ENCODE data around the gene FAM13A.
A peak's percentile ranks its signal among the peaks of the same experiment; 100 is the strongest.

Gene FAM13A

GRCh38 chr4:88720451-88721428, 336.2 kb downstream of the FAM13A start:
- DNase-seq (ENCODE audit: low read depth in 2 of 2) = no peak

GRCh38 chr4:88719381-88719780, 337.6 kb downstream of the FAM13A start:
- no peak for DNase-seq (ENCODE audit: low read depth in 2 of 2)

GRCh38 chr4:88718098-88718497, 338.9 kb downstream of the FAM13A start:
- no peak for DNase-seq (ENCODE audit: low read depth in 2 of 2)

GRCh38 chr4:88713782-88714181, 343.2 kb downstream of the FAM13A start:
- DNase-seq (ENCODE audit: low read depth in 2 of 2) = no peak

GRCh38 chr4:88709989-88710388, 347.0 kb downstream of the FAM13A start:
- DNase-seq (ENCODE audit: low read depth in 2 of 2) = no peak

- no peak for DNase-seq (ENCODE audit: low read depth in 2 of 2)
These were observed 350.4 kb downstream of the FAM13A start for GRCh38 chr4:88706574-88706973.

- no peak for DNase-seq (ENCODE audit: low read depth in 2 of 2)
These were observed 351.0 kb downstream of the FAM13A start for GRCh38 chr4:88705805-88706492.

- DNase-seq (ENCODE audit: low read depth in 2 of 2) = no peak
These were observed 351.8 kb downstream of the FAM13A start for GRCh38 chr4:88705223-88705622.

- DNase-seq (ENCODE audit: low read depth in 2 of 2) = no peak
These were observed 354.2 kb downstream of the FAM13A start for GRCh38 chr4:88702782-88703181.

GRCh38 chr4:88698519-88698918, 358.5 kb downstream of the FAM13A start:
- DNase-seq (ENCODE audit: low read depth in 2 of 2) = no peak

- DNase-seq (ENCODE audit: low read depth in 2 of 2) = peak; percentile 45 to 47
These were observed 359.2 kb downstream of the FAM13A start, which contains the start of gene NAP1L5 for GRCh38 chr4:88697588-88698329. NAP1L5 (minus strand) TSS chr4:88697829; CDS start chr4:88697754, 75 bp downstream.

GRCh38 chr4:88697141-88697540, 359.8 kb downstream of the FAM13A start:
- DNase-seq (ENCODE audit: low read depth in 2 of 2) = no peak

GRCh38 chr4:88696630-88697029, 360.4 kb downstream of the FAM13A start:
- DNase-seq (ENCODE audit: low read depth in 2 of 2) = no peak

- no peak for DNase-seq (ENCODE audit: low read depth in 2 of 2)
These were observed 363.2 kb downstream of the FAM13A start for GRCh38 chr4:88693792-88694191.

- DNase-seq (ENCODE audit: low read depth in 2 of 2) = no peak
These were observed 366.6 kb downstream of the FAM13A start for GRCh38 chr4:88690355-88690754.

- no peak for DNase-seq (ENCODE audit: low read depth in 2 of 2)
These were observed 375.8 kb downstream of the FAM13A start for GRCh38 chr4:88681209-88681608.

Data from stimulated activated CD8-positive, alpha-beta memory T cell treated with anti-CD3 and anti-CD28 coated beads, Interleukin-15, amount 100 ng/mL, for 48 hours (primary cell).